Measurements from ENCODE around the gene LENG1.
A peak's percentile ranks its signal among the peaks of the same experiment; 100 is the strongest.

LENG1 gene

DNA sequence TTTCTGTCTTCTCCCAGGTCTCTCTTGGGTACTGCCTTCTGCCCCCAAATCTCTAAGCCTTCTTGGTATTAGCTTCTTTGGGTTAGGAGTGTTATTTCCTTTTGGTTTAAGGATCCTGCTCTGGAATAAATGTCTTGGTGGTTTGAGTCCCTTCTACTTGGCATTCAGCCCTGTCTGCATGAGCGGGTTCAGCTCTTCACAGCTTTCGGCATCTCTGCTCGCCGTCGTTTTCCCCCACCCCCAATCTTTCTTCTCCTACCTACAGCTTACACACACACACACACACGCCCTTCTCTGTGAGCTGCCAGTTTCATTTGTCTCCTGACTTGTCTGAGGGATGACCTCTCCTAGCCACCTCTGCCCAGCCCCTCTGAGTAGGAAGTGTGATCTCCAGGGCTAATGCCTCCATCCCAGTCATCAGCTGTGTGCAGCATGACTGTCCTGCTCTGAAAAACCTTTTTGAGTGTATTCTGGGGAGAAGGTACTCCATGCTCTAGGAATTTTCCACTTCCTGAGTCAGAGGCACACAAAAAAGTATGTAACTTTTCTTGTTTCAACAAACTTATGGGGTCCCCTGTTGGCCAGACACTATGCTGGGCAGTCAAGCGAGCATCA is 17.2 kb downstream of the LENG1 start:
- no peak for DNase-seq

DNA sequence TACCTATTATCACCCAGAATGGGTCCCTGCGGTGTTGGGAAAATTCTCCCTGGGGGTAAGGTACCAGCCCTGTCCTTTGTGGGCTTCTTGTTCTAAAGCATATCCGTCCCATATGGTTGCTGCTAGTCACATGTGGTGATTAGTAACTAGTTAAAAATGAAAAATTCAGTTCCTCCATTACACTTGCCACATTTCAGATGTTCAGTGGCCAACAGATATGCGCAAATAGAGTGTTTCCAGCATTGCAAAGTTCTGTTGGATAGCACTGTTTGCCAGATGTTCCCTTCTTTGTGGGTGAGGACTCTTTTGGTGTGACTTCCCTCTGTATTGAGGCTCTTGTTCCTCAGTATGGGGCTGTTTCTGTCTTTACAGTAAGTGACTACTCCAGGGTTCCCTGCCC is 18.2 kb downstream of the LENG1 start:
- no peak for DNase-seq

DNA sequence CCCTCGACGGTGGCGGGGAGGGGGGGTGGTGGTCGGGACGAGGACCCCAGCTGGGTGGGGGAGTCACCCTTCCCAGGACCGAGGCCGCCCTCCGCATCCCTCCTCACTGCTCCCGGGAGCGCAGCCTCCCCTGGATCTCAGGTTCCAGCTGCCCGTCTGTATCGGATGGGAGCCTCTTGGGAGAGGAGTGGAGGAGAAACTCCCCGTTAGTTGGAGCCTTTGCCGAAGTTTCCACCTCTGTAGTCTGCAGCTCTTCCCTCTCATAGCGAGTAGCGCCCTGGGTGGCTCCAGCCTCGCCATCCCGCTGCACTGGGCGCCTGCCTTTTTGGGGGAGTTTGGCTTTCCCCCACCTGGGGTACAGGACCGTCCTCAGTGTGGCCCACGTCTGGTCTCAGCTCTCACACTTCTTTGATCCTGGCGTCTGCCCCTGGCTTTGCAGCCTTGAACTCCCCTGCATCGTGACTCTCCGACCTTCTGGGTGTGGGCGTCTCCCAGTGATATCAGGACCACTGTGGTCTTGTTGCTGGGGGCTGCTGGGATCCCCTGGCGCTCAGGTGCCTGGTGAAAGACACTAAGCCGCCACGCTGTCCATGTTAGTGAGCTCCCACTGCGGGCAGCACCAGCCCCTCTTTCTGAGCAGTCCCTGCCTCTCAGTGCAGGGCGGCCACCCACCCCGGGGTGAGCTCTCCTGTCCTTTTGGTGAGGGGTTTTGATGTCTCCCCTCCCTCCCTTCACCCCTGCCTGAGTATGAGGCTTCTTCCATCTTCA is 20.8 kb downstream of the LENG1 start:
- no peak for DNase-seq

DNA sequence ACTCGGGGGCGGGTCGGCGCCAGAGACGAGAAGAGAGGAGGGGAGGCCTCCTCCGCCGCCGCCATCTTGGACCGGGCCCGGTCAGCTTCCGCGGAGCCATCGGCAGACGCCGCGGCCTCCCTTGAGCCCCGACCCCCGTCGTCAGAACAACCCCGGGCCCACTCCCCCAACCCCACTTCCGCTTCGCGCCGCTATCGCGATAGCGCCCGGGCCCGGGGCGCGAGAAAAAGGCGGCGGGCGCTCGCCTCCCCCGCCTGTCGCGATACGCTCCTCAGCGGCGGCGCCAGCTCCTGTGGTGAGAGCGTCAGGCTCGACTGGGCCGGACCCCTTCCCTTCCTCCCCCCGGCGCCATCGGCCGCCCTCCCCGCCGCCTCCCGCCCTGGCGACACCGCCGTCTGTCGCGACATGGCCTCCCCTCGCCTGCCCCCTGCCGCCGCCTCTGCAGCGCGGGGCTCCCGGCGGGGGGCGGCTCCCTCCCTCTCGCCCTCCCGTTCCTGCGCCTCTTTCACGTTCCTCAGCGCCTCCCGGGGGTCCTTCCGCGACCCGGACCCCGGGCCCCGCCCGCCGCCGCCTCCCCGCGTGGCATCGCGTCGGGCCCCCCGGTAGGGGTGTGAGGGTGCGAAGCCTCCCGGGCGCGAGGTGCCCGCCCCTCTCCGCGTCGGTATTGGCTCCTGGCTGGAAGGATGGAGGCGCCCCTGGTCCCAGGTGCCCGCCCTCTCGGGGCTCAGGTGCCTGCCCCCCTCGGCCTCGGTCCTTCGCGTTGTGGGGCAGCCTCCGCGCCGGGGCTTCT is 21.6 kb downstream of the LENG1 start, which contains the start of gene CNOT3:
Gene CNOT3, plus strand, starts transcription at position 64 of the 790 bp plus-strand sequence. CDS start 5,217 bp downstream, outside the sequence.
- DNase-seq = peak in 3 of 58 donors; percentile 13 to 42 (median 25)

DNA sequence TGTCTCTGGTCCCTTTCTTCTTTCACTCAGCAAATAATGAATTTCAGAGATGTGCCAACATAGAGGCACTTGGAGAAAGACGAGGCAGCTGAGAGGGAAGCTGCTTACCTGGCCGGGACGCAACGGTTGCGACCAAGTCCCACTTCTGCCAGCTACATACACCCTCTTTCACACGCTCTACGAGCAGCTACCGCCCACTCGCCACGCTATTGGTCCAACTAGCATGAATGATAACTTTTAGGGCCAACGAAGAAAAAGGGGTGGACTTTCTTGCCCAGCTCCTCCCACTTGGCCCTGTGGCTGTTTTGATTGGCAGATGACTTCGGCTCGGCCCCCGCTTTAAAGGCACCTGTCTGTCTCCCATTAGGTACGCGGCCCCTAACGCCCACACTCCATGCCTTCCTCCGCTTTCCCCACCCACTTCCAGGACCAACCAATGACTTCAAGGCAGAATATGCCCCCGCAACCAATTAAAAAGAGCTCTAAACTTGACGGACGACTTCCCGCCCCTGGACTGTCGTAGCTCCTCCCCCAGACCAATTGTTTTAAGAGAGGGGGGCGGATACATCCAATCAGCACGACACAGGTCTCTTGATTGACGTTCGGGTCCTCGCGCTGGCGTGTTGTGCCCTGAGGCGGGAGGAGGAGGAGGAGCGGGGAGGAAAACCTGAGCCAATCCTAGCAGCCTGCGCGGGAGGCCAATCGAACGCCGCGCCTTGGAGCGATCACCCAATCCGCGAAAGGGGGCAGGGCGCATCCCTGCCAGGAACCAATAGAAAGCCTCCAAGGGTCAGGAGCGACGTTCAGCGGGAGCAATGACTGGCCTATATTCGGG is 22.4 kb downstream of the LENG1 start:
- DNase-seq = peak; percentile 96 to 100 (median 100)

DNA sequence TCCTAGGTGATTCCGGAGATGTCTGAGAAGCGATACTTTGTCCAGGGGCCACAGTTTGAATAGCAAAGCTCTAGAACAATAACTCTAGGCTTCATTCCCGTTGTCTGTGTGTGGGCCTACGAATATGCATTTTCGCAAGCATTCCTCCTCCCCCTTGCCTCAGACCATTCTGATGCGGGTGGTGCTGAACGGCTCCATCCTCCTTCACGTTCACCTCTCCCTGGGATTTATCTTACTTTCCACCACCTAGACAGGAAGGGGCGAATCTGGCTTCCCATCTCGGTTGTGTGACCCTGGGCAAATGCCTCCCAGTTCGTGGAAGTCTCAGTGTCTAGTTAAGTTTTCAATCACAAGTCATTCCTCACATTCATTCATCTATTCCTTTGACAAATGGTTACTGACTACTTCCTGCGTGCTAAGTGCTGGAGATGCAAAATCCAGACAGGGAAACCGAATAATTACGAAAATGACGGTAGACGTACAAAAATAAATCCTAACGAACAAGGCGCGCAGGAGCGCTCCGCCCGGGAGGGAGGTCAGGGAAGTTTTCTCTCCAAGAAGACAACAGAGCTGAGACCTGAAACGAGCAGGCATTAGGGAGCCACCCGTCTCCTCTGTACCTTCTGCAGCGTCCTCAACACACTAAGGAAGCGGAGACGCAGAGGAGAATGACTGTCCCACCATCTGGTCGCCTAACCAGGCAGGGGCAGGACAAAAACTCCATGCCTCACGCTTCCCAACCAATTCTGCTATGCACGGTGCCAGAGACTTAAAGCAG is 23.2 kb downstream of the LENG1 start:
- DNase-seq = peak in 3 of 58 donors; percentile 20 to 46 (median 41)

DNA sequence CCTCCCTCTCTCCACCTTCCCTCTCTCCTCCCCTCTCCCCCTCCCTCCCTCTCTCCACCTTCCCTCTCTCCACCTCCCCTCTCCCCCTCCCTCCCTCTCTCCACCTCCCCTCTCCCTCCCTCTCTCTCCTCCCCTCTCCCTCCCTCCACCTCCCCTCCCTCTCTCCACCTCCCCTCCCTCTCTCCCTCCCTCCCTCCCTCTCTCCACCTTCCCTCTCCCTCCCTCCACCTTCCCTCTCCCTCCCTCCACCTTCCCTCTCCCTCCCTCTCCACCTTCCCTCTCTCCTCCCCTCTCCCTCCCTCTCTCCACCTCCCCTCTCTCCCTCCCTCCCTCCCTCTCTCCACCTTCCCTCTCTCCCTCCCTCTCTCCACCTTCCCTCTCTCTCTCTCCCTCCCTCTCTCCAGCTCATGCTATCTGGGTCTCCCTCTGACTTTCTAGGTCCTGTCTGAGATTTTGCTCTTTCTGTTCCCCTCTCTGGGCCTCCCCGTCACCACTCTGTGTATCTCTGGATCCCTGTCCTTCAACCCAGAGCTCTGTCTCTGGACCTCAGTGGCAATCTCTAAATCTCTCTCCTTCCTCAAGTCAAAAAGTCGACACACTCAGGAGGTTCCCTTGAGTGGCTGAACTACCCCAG is 25.4 kb downstream of the LENG1 start:
- DNase-seq = no peak

DNA sequence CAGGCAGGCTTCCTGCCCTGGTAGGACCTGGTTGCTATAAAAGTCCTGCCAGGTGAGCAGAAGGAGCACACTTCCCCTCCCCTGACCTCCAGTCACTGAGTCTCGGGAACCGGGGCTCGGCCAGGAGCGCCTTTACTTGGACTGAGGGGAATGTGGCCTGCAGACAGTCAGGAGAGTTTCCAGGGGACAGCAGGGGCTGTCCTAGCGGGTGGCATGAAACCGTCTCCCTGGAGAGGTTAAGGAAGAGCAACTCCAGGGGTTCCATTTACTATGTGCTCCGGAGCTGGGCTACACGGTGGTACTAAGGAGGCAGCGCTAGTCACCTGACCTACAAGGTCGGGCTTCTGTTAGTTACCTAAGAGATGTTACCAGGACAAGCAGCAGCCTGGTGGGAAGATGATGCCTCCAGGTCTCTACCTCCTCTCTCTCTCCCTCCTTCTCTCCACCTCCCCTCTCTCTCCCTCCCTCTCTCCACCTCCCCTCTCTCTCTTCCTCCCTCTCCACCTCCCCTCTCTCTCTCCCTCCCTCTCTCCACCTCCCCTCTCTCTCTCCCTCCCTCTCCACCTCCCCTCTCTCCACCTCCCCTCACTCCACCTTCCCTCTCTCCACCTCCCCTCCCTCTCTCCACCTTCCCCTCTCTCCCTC is 26.1 kb downstream of the LENG1 start:
- DNase-seq = peak in 9 of 58 donors; percentile 7 to 85 (median 17)

DNA sequence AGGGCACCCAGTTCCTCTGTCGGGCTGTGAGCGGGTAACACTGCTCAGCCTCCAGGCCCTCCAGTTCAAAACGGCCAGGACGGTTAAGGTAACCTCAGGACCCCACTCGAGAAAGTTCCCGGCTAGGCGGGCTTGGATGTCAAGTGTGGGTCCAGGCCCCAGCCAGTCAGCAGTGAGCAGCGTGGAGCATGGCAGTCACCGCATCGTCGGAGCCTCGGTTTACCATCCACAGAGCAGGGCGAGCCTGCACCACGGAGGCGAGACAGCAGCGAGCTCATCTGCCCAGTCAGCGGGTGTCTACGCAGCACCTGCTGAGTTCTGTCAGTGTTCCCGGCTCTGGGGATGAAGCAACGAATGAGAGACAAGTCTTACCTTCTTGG is 29.9 kb downstream of the LENG1 start:
- no peak for DNase-seq

DNA sequence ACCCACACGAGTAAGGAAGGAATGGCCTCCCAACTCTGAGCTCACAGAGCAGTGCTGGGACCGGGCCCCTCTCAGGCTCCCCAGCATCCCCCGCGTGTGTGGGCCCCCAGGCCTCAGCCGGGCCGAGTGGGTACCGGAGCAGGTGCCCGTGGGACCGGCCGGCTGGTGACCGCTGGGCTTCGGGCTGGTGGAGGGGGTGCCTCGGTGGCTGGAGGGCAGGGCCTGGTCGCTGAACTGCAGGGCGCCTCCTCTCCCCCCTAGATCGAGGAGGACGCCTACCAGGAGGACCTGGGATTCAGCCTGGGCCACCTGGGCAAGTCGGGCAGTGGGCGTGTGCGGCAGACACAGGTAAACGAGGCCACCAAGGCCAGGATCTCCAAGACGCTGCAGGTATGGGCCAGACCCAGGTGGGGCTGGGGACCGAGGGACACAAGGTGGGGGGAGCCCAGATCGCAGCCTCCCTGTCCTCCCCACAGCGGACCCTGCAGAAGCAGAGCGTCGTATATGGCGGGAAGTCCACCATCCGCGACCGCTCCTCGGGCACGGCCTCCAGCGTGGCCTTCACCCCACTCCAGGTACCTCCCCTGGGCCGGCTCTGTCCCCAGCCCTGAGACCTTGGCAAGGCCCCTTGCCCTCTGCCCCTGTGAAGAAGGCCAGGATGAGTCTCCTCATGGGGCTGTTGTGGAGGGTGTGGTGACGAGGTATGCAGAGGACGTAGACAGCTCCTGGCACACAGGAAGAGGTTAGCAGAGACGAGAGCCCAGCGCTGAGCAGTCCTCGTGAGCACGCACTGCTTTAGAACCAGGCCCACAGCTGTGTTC is 30.5 kb downstream of the LENG1 start:
- no peak for DNase-seq

DNA sequence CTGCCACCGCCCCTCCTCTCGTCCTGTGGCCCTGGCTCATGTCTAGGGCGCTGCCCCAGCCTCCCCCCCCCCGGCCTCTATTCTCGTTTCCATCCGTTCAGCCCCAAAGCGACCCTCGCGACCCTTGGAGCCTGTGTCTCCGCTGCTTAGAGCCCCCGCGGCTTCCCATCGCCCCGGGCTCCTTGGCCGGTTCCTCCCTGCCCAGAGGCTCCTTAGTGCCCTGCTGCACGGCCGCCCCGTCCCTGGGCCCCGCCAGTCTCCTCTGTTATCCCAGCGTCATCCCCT is 31.1 kb downstream of the LENG1 start:
- DNase-seq = no peak

DNA sequence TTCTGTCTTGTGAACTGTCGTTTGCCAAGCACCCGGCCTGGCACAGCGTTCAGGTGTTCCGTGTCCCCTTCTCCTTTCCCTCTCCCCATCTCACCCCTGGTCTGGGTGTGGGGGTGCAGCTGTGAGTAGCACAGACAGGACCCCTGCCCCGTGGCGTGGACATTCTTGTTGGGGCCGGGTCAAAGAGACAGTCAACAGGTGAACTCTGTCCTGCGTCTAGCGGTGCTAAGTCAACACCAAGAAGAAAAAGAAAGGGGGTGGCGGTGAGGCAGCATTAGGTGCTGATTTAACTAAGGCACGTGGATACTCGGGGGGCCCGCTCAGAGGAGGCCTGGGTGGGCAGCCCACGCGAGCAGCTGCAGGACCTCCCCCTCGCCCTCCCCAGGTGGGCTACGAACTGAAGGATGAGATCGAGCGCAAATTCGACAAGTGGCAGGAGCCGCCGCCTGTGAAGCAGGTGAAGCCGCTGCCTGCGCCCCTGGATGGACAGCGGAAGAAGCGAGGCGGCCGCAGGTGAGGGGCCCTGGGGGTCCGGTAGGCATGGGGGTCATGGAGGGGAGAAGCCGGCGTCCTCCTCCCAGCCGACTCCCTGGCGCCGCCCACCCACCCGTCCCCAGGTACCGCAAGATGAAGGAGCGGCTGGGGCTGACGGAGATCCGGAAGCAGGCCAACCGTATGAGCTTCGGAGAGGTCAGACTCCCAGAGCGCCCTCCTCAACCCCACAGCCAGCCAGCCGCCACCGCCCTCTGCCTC is 31.7 kb downstream of the LENG1 start:
- no peak for DNase-seq

DNA sequence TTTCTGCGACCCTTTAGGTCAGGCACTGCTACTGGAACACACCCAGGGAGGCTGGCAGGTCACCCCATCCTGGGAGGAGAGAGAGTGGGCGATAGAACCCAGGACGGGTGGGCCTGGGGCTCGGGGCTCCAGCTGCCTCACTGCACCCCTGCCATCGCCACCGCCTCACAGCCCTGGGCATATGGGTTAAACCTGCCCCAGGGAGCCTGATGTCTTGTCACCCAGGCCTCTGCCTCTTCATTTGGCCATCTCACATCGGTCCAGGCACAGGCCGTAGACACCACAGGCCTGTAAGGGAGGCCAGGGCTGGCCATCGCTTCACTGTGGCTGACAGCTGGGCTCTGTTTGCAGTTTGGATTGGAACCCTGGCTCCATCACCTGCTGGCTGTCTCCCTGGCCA is 33.8 kb downstream of the LENG1 start:
- DNase-seq = no peak

DNA sequence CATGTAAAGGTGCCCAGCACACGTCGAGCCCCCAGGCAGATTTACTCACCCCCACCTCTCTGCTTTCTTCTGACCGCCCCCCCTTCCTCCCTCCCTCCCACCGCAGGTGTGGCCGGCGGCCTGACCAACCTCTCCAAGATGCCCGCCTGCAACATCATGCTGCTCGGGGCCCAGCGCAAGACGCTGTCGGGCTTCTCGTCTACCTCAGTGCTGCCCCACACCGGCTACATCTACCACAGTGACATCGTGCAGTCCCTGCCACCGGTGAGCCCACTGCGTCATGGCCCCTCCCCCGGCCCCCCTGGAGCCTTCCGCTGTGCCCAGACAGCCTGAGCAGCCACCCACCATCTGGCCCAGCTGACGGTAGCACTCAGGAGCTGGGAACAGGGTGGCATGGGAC is 35.1 kb downstream of the LENG1 start:
- no peak for DNase-seq

DNA sequence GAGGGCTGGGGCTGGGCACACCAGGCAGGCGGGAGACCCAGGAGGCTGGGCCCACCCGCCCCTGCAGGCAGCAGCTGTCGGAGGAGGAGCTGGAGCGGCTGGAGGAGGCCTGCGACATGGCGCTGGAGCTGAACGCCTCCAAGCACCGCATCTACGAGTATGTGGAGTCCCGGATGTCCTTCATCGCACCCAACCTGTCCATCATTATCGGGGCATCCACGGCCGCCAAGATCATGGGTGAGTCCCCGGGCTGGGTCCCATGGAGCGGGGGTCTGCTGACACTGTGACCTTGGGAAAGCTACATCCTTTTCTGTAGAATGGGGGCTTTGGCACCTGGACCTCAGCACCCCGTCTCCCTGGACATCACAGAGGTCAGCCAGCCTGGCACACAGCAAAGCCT is 35.8 kb downstream of the LENG1 start:
- DNase-seq = no peak

DNA sequence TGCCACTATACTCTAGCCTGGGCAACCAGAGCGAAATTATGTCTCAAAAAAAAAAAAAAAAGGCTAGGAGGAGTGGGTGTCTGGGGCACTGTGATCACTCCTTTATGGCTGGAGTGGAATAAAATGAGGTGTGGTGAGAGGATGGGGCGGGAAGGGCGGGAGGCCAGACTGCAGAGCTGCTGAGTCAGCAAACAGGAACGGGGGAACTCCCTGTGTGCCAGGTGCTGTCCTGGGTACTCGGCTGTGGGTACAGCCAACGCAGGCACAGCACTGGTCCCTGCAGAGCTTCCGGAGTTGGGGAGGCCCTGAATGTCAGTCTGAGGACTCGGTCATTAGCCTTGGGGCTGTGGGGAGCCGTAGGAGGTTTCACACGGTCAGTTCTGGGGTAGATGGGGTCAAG is 38.3 kb downstream of the LENG1 start:
- DNase-seq = no peak

DNA sequence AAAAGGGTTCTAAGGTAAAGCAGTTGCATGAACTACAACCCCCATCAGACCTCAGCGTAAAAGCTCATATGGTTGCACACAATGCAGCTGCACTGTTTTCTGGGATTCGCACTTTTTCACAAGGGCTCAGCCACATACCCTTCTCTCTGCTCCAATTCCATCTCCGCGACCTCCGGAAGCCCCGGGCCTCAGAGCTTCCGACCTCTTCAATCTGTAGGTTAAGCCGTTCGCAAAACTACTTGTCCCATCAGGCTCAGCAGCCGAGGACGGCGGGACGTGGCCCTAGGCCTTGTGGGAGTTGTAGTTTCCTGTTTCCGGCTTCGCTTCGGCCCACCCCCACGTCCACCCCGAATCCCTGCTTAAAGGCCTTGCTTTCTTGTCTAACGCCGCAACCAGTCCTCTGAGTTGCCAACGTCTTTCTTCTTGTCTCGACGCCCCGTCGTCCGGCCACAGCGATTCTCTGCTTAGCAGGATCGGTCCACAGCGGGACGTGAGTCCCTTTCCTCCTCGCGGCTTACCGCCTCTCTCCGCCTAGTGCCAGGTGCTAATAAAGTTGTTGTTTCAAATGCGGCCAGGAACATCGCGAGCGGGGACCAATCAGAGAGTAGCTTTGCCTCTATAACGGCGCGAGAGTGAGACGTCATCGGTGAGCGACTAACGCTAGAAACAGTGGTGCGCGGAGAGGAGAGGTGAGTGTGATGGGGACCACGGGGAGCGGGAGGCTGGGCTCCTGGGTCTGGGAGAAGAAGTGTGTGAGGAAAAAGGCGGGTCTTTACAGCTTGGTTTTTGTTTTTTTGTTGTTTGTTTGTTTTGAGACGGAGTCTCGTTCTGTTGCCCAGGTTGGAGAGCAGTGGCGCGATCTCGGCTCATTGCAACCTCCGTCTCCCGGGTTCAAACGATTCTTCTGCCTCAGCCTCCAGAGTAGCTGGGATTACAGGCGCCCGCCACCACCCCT is 44.1 kb downstream of the LENG1 start, which contains the start of the genes PRPF31 and TFPT:
Gene PRPF31, plus strand, starts transcription at position 646 of the 955 bp plus-strand sequence. CDS start 2,525 bp downstream, outside the sequence.
Gene TFPT, minus strand, starts transcription at position 549 of the 955 bp plus-strand sequence. Its CDS starts 388 bp downstream, at position 161.
- DNase-seq = peak; percentile 47 to 100 (median 96)

Measured in anterior cingulate cortex (tissue), 58 donors.